HEK293 (cell line): ENCODE results near the gene ZNF619.

Experiments used
- HOXA7 ChIP-seq: sonication (generic); formaldehyde crosslinking; IDR thresholded peaks from 2 replicates; pipeline ENCODE4 v1.8.1; 2022; ENCODE audit warnings: missing genetic modification reagents, borderline replicate concordance
- HOXD13 ChIP-seq: sonication (generic); formaldehyde crosslinking; IDR thresholded peaks from 2 replicates; pipeline ENCODE4 v1.8.0; 2022; ENCODE audit warnings: missing genetic modification reagents, borderline replicate concordance
- PATZ1 ChIP-seq: fragments of 450-650 bp; formaldehyde crosslinking; IDR thresholded peaks from 2 replicates; pipeline ENCODE4 v1.5.1; 2016; ENCODE audit warnings: missing biosample characterization, missing genetic modification characterization
- PBX3 ChIP-seq: sonication (generic); formaldehyde crosslinking; IDR thresholded peaks from 2 replicates; pipeline ENCODE4 v1.8.1; 2022; ENCODE audit warnings: mild to moderate bottlenecking, moderate library complexity, missing genetic modification reagents
- SP7 ChIP-seq: fragments of 450-650 bp; formaldehyde crosslinking; IDR thresholded peaks from 2 replicates; pipeline ENCODE4 v1.5.1; 2016; ENCODE audit warnings: missing biosample characterization, missing genetic modification characterization
- ZBTB8A ChIP-seq: fragments of 450-650 bp; formaldehyde crosslinking; IDR thresholded peaks from 2 replicates; pipeline ENCODE4 v1.5.1; 2016; ENCODE audit warnings: missing biosample characterization, missing genetic modification characterization
- ZNF560 ChIP-seq: fragments of 450-650 bp; formaldehyde crosslinking; IDR thresholded peaks from 2 replicates; pipeline ENCODE4 v1.5.1; 2017; ENCODE audit warnings: missing biosample characterization, missing genetic modification characterization, borderline replicate concordance
- ZNF626 ChIP-seq: fragments of 450-650 bp; sonication (Bioruptor Pico); formaldehyde crosslinking; IDR thresholded peaks from 2 replicates; pipeline ENCODE4 v1.5.1; 2018; ENCODE audit warnings: missing biosample characterization, missing genetic modification characterization, inconsistent platforms
- ZNF670 ChIP-seq: fragments of 450-650 bp; formaldehyde crosslinking; IDR thresholded peaks from 2 replicates; pipeline ENCODE4 v1.5.1; 2016; ENCODE audit warnings: missing biosample characterization, missing genetic modification characterization, low read depth
- TF ChIP-seq, protein P1 (sequence below): fragments of 450-650 bp; formaldehyde crosslinking; IDR thresholded peaks from 2 replicates; pipeline ENCODE4 v1.5.1; 2016; ENCODE audit warnings: missing biosample characterization, missing genetic modification characterization
- TF ChIP-seq, protein P2 (sequence below): fragments of 450-650 bp; formaldehyde crosslinking; IDR thresholded peaks from 2 replicates; pipeline ENCODE4 v1.5.1; 2017; ENCODE audit warnings: missing biosample characterization, missing genetic modification characterization

- TF ChIP-seq, protein P1, sequence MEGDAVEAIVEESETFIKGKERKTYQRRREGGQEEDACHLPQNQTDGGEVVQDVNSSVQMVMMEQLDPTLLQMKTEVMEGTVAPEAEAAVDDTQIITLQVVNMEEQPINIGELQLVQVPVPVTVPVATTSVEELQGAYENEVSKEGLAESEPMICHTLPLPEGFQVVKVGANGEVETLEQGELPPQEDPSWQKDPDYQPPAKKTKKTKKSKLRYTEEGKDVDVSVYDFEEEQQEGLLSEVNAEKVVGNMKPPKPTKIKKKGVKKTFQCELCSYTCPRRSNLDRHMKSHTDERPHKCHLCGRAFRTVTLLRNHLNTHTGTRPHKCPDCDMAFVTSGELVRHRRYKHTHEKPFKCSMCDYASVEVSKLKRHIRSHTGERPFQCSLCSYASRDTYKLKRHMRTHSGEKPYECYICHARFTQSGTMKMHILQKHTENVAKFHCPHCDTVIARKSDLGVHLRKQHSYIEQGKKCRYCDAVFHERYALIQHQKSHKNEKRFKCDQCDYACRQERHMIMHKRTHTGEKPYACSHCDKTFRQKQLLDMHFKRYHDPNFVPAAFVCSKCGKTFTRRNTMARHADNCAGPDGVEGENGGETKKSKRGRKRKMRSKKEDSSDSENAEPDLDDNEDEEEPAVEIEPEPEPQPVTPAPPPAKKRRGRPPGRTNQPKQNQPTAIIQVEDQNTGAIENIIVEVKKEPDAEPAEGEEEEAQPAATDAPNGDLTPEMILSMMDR (tag by site-specific recombination), result peak; percentile 41; the same call in 1 of the 2 replicates
- TF ChIP-seq ZBTB8A (tag by site-specific recombination), result peak; percentile 78
- no peak for TF ChIP-seq HOXA7 (CRISPR knock-in tag)
- TF ChIP-seq, protein P2, sequence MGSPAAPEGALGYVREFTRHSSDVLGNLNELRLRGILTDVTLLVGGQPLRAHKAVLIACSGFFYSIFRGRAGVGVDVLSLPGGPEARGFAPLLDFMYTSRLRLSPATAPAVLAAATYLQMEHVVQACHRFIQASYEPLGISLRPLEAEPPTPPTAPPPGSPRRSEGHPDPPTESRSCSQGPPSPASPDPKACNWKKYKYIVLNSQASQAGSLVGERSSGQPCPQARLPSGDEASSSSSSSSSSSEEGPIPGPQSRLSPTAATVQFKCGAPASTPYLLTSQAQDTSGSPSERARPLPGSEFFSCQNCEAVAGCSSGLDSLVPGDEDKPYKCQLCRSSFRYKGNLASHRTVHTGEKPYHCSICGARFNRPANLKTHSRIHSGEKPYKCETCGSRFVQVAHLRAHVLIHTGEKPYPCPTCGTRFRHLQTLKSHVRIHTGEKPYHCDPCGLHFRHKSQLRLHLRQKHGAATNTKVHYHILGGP (tag by site-specific recombination), result no peak
- TF ChIP-seq PATZ1, result 0 out of 2 replicates have a peak, but pooled peaks have one; percentile 15
- TF ChIP-seq ZNF626, result no peak
- no peak for TF ChIP-seq ZNF670 (tag by site-specific recombination)
- peak; percentile 67; the same call in 1 of the 2 replicates for TF ChIP-seq SP7
- no peak for TF ChIP-seq ZNF560 (tag by site-specific recombination)
- TF ChIP-seq PBX3 (CRISPR knock-in tag), result no peak
- no peak for TF ChIP-seq HOXD13
Measured at GRCh38 chr3:40452876-40453730, 23.8 kb upstream of the ZNF619 start.
